GM23338 (cell line): ENCODE measurements around the gene SH3RF3. TPM values are rescaled to one million over a fixed set of nuclear protein-coding genes. Genes with fewer than 3 reads are reported as not detected.

ENCODE experiments used
- ATAC-seq: fragments of 200-7000 bp; cut with Tn5 transposase; 3 replicates; pipeline ENCODE4 v1.9.1; 2020
- DNase-seq: peaks from one replicate; pipeline ENCODE4 v3.0.0-alpha.2; 2015; ENCODE audit warnings: low spot score
- H2AFZ ChIP-seq: fragments of 200-600 bp; sonication (generic); 2 replicates; pipeline ENCODE4 v1.8.0; 2016; ENCODE audit warnings: antibody characterized with exemption, mild to moderate bottlenecking, moderate library complexity
- H3F3A ChIP-seq: fragments of 200-600 bp; sonication (generic); replicated peaks from 2 replicates; pipeline ENCODE4 v1.8.0; 2017; ENCODE audit warnings: antibody characterized with exemption, mixed run types, low read depth
- H3K27ac ChIP-seq: fragments of 200-600 bp; sonication (generic); 2 replicates; pipeline ENCODE4 v1.6.1; 2016; ENCODE audit warnings: low read depth
- H3K27me3 ChIP-seq: fragments of 200-600 bp; sonication (generic); 2 replicates; pipeline ENCODE4 v1.8.0; 2016; ENCODE audit warnings: mild to moderate bottlenecking, mixed run types, moderate library complexity; ENCODE audit not compliant: insufficient read depth
- H3K36me3 ChIP-seq: fragments of 200-600 bp; sonication (generic); 2 replicates; pipeline ENCODE4 v1.8.0; 2016; ENCODE audit warnings: mild to moderate bottlenecking; ENCODE audit not compliant: insufficient read depth
- H3K4me1 ChIP-seq: fragments of 200-600 bp; sonication (generic); 2 replicates; pipeline ENCODE4 v1.8.0; 2016; ENCODE audit warnings: mild to moderate bottlenecking, moderate library complexity; ENCODE audit not compliant: insufficient read depth
- H3K4me2 ChIP-seq: fragments of 200-600 bp; sonication (generic); 2 replicates; pipeline ENCODE4 v1.7.1; 2017; ENCODE audit warnings: mixed run types
- H3K4me3 ChIP-seq: fragments of 200-600 bp; sonication (generic); 2 replicates; pipeline ENCODE4 v1.6.1; 2016; ENCODE audit warnings: mixed run types
- H3K79me2 ChIP-seq: fragments of 200-600 bp; sonication (generic); replicated peaks from 2 replicates; pipeline ENCODE4 v1.8.0; 2017; ENCODE audit warnings: mild to moderate bottlenecking; ENCODE audit not compliant: insufficient read depth
- H3K9me2 ChIP-seq: fragments of 200-600 bp; sonication (generic); 2 replicates; pipeline ENCODE4 v1.8.0; 2017; ENCODE audit not compliant: insufficient read depth
- H4K20me1 ChIP-seq: fragments of 200-600 bp; sonication (generic); replicated peaks from 2 replicates; pipeline ENCODE4 v1.8.0; 2017; ENCODE audit warnings: mild to moderate bottlenecking; ENCODE audit not compliant: insufficient read depth
- H3K27ac Mint-ChIP-seq: 2 replicates; pipeline ENCODE4 v1.8.0; 2020; ENCODE audit warnings: inconsistent platforms, mild to moderate bottlenecking, moderate library complexity, mixed read lengths
- H3K27me3 Mint-ChIP-seq: 3 replicates; pipeline ENCODE4 v1.8.0; 2022; ENCODE audit warnings: low read depth, mild to moderate bottlenecking, moderate library complexity, mixed read lengths, inconsistent platforms; ENCODE audit not compliant: insufficient read depth, poor library complexity
- H3K36me3 Mint-ChIP-seq: 3 replicates; pipeline ENCODE4 v1.8.0; 2021; ENCODE audit warnings: low read depth, mild to moderate bottlenecking, inconsistent platforms, moderate library complexity, mixed read lengths
- H3K4me1 Mint-ChIP-seq: 3 replicates; pipeline ENCODE4 v1.8.0; 2020; ENCODE audit warnings: mild to moderate bottlenecking, inconsistent platforms, mixed read lengths
- H3K4me3 Mint-ChIP-seq: 3 replicates; pipeline ENCODE4 v1.8.0; 2021; ENCODE audit warnings: moderate library complexity, mild to moderate bottlenecking, inconsistent platforms, mixed read lengths
- H3K9me3 Mint-ChIP-seq: 3 replicates; pipeline ENCODE4 v1.8.0; 2020; ENCODE audit warnings: moderate library complexity, mild to moderate bottlenecking, inconsistent platforms, mixed read lengths
- CREB1 ChIP-seq: fragments of 250-450 bp; sonication (Bioruptor Pico); IDR thresholded peaks from 2 replicates; pipeline ENCODE4 v1.5.0; 2020; ENCODE audit warnings: low read depth, mild to moderate bottlenecking, moderate library complexity
- EZH2phosphoT487 ChIP-seq: fragments of 200-600 bp; sonication (generic); IDR thresholded peaks from one replicate; pipeline ENCODE4 v1.8.1; 2018; ENCODE audit warnings: antibody characterized with exemption; ENCODE audit not compliant: unreplicated experiment
- JUNB ChIP-seq: IDR thresholded peaks from one replicate; pipeline ENCODE4 v1.6.1; 2016; ENCODE audit warnings: antibody characterized with exemption; ENCODE audit not compliant: unreplicated experiment
- NANOG ChIP-seq: IDR thresholded peaks from 2 replicates; pipeline ENCODE4 v1.6.1; 2016; ENCODE audit warnings: antibody characterized with exemption, borderline replicate concordance
- POLR2AphosphoS5 ChIP-seq: IDR thresholded peaks from 2 replicates; pipeline ENCODE4 v1.6.1; 2016; ENCODE audit warnings: antibody characterized with exemption, low read depth
- REST ChIP-seq: IDR thresholded peaks from one replicate; pipeline ENCODE4 v1.6.1; 2018; ENCODE audit warnings: antibody characterized with exemption; ENCODE audit not compliant: unreplicated experiment
- STAT1 ChIP-seq: IDR thresholded peaks from one replicate; pipeline ENCODE4 v1.6.1; 2016; ENCODE audit warnings: antibody characterized with exemption; ENCODE audit not compliant: unreplicated experiment
- ZNF114 ChIP-seq: fragments of 250-450 bp; sonication (Bioruptor Pico); IDR thresholded peaks from 2 replicates; pipeline ENCODE4 v1.5.0; 2020; ENCODE audit warnings: mild to moderate bottlenecking, moderate library complexity
- ZNF331 ChIP-seq: fragments of 250-450 bp; sonication (Bioruptor Pico); IDR thresholded peaks from 2 replicates; pipeline ENCODE4 v1.5.0; 2020; ENCODE audit warnings: low read depth, mild to moderate bottlenecking, moderate library complexity
- polyA plus RNA-seq: library from polyadenylated mRNA; unstranded; fragments of >200 nt; fragmentation: Nextera tagmentation; extraction: Ambion mirVana; gene quantifications from 2 replicates; pipeline ENCODE4 v1.2.1, GENCODE V29; 2016
- total RNA-seq: library from RNA; depleted of rRNA; stranded (reverse); fragments of >200 nt; shearing (Covaris generic); gene quantifications from 2 replicates; pipeline ENCODE4 v1.2.3, GENCODE V29; 2014
- TF ChIP-seq, protein P1 (sequence below): IDR thresholded peaks from 2 replicates; pipeline ENCODE4 v1.6.1; 2016; ENCODE audit warnings: antibody characterized with exemption
- TF ChIP-seq, protein P2 (sequence below), 2 experiments: fragments of 200-600 bp in 1 of 2; sonication (generic) in 1 of 2; conservative IDR thresholded peaks; 2 replicates each; pipeline versions ENCODE4 v1.5.1 to v1.6.1; 2016 to 2017; ENCODE audit warnings: antibody characterized with exemption in 2 of 2, low read depth in 2 of 2, mild to moderate bottlenecking in 2 of 2, moderate library complexity in 1 of 2

SH3RF3 gene
- total and polyA plus RNA-seq, 2 experiments from 2014 or later = 0.11 to 0.63 TPM

DNA sequence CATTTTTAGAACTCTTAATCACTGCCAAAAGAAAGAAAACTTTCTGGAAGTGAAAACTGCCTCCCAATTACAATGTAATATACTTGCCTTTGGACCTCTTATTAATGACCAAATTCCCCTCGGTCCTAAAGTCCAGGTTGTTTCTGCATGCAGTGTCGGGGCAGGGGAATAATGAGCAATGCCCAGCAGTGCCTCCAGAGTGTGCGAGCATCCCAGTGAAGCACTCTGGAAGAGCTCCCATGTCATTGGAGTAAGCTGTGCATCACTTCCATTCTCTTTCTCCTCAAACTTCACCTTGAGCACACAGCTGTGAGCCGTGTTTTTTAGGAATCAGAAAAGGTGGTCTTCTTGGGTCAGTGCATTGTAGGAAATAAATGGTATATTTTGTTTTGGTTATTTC is 107.1 kb downstream of the SH3RF3 start:
- Histone ChIP-seq H4K20me1 (no peaks in the 10 kb centered on the region), H3K79me2 (no peaks in the 10 kb centered on the region), H3K36me3 (no peaks in the 10 kb centered on the region), H3K27me3 (no peaks in the 10 kb centered on the region), H3K9me2 (no peaks in the 10 kb centered on the region; the same call in 1 of the 2 replicates), H2AFZ (no peak overlapping the region), H3K4me2 (no peak overlapping the region), H3K4me3 (no peak overlapping the region), H3F3A (no peaks in the 10 kb centered on the region), H3K27ac (no peak overlapping the region), H3K4me1 (no peaks in the 10 kb centered on the region)
- Mint-ChIP-seq H3K4me3 (no peak overlapping the region), H3K9me3 (no peaks in the 10 kb centered on the region; the same call in 2 of the 3 replicates), H3K36me3 (no peaks in the 10 kb centered on the region), H3K27ac (no peak overlapping the region), H3K4me1 (peaks cover 4% of the 10 kb centered on the region; the same call in 2 of the 3 replicates), H3K27me3 (peaks cover 2% of the 10 kb centered on the region)
- DNase-seq (no peak), ATAC-seq (no peak)
- no peak for TF ChIP-seq POLR2AphosphoS5
- no peak for TF ChIP-seq NANOG
- no peak for TF ChIP-seq CREB1 (CRISPR knock-in tag)
- no peak for TF ChIP-seq JUNB
- no peak for TF ChIP-seq STAT1
- TF ChIP-seq, protein P1, sequence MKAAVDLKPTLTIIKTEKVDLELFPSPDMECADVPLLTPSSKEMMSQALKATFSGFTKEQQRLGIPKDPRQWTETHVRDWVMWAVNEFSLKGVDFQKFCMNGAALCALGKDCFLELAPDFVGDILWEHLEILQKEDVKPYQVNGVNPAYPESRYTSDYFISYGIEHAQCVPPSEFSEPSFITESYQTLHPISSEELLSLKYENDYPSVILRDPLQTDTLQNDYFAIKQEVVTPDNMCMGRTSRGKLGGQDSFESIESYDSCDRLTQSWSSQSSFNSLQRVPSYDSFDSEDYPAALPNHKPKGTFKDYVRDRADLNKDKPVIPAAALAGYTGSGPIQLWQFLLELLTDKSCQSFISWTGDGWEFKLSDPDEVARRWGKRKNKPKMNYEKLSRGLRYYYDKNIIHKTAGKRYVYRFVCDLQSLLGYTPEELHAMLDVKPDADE = no peak
- TF ChIP-seq REST = no peak

- no peaks in the 10 kb centered on the region for H3K4me1 ChIP-seq
- Mint-ChIP-seq H3K27me3 (peaks cover 2% of the 10 kb centered on the region), H3K4me3 (no peak overlapping the region), H3K27ac (no peak overlapping the region), H3K9me3 (no peaks in the 10 kb centered on the region; the same call in 2 of the 3 replicates), H3K36me3 (no peaks in the 10 kb centered on the region), H3K4me1 (peaks cover 4% of the 10 kb centered on the region; the same call in 2 of the 3 replicates)
- ATAC-seq (no peak), DNase-seq (no peak)
- H3K36me3 ChIP-seq = no peaks in the 10 kb centered on the region
- no peak overlapping the region for H3K27ac ChIP-seq
- H3K79me2 ChIP-seq = no peaks in the 10 kb centered on the region
- no peak overlapping the region for H3K4me3 ChIP-seq
- H4K20me1 ChIP-seq = no peaks in the 10 kb centered on the region
- no peak overlapping the region for H2AFZ ChIP-seq
- H3F3A ChIP-seq = no peaks in the 10 kb centered on the region
- H3K27me3 ChIP-seq = no peaks in the 10 kb centered on the region
- no peaks in the 10 kb centered on the region; the same call in 1 of the 2 replicates for H3K9me2 ChIP-seq
- no peak overlapping the region for H3K4me2 ChIP-seq
- TF ChIP-seq JUNB (no peak), ZNF331 (CRISPR knock-in tag) (no peak), REST (no peak), ZNF114 (CRISPR knock-in tag) (no peak), EZH2phosphoT487 (no peak), NANOG (no peak), CREB1 (CRISPR knock-in tag) (no peak), STAT1 (no peak)
- TF ChIP-seq, protein P2, sequence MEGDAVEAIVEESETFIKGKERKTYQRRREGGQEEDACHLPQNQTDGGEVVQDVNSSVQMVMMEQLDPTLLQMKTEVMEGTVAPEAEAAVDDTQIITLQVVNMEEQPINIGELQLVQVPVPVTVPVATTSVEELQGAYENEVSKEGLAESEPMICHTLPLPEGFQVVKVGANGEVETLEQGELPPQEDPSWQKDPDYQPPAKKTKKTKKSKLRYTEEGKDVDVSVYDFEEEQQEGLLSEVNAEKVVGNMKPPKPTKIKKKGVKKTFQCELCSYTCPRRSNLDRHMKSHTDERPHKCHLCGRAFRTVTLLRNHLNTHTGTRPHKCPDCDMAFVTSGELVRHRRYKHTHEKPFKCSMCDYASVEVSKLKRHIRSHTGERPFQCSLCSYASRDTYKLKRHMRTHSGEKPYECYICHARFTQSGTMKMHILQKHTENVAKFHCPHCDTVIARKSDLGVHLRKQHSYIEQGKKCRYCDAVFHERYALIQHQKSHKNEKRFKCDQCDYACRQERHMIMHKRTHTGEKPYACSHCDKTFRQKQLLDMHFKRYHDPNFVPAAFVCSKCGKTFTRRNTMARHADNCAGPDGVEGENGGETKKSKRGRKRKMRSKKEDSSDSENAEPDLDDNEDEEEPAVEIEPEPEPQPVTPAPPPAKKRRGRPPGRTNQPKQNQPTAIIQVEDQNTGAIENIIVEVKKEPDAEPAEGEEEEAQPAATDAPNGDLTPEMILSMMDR (conservative IDR thresholded peaks at IDR 0.05; ENCODE audit: low read depth in 2 of 2) = no peak
Measured at GRCh38 chr2:109237792-109238191, 108.8 kb downstream of the SH3RF3 start.
